Keratinocyte (primary cell): ENCODE results near the gene ANO8. TPM values are rescaled to one million over a fixed set of nuclear protein-coding genes. Genes with fewer than 3 reads are reported as not detected.

Experiments
- DNase-seq: peaks from one replicate; pipeline ENCODE4 v3.0.0-alpha.2; 2011; ENCODE audit warnings: low read depth, missing footprints, low spot score
- FAIRE-seq: peaks from 2 replicates; lab custom pipeline; 2011; peaks lifted over from hg19 to GRCh38; lab: Jason Lieb, UNC
- H2AFZ ChIP-seq: 2 replicates; pipeline ENCODE4 v1.6.0; 2012; ENCODE audit warnings: low read length, control low read depth, inconsistent platforms; ENCODE audit not compliant: control insufficient read depth
- H3K27ac ChIP-seq: 2 replicates; pipeline ENCODE4 v1.5.1; 2011; ENCODE audit warnings: low read length; ENCODE audit not compliant: control insufficient read depth, insufficient read depth
- H3K27me3 ChIP-seq: 3 replicates; pipeline ENCODE4 v1.6.0; 2011; ENCODE audit warnings: low read length; ENCODE audit not compliant: control insufficient read depth, insufficient read depth; ENCODE audit errors: extremely low read depth
- H3K36me3 ChIP-seq, 2 experiments: 2 replicates in 1 of 2; 3 replicates in 1 of 2; pipeline ENCODE4 v1.5.1; 2011; ENCODE audit warnings: low read length in 2 of 2, mild to moderate bottlenecking in 1 of 2; ENCODE audit not compliant: control insufficient read depth in 2 of 2, insufficient read depth in 2 of 2; ENCODE audit errors: extremely low read depth in 1 of 2
- H3K4me1 ChIP-seq: 3 replicates; pipeline ENCODE4 v1.5.1; 2011; ENCODE audit warnings: low read length; ENCODE audit not compliant: control insufficient read depth, insufficient read depth; ENCODE audit errors: extremely low read depth
- H3K4me2 ChIP-seq: 3 replicates; pipeline ENCODE4 v1.6.0; 2011; ENCODE audit warnings: low read depth, low read length; ENCODE audit not compliant: control insufficient read depth, insufficient read depth; ENCODE audit errors: extremely low read depth
- H3K4me3 ChIP-seq, 3 experiments: fragments of 200-600 bp in 1 of 3; sonication (generic) in 1 of 3; 2 replicates in 2 of 3; 3 replicates in 1 of 3; pipeline ENCODE4 v1.5.1; 2011 to 2016; ENCODE audit warnings: low read length in 3 of 3, mild to moderate bottlenecking in 3 of 3, control low read depth in 2 of 3, inconsistent platforms in 1 of 3, low read depth in 1 of 3, mixed read lengths in 1 of 3, mixed run types in 1 of 3, moderate library complexity in 1 of 3; ENCODE audit not compliant: control insufficient read depth in 2 of 3, insufficient read depth in 2 of 3; ENCODE audit errors: extremely low read depth in 1 of 3
- H3K79me2 ChIP-seq: 2 replicates; pipeline ENCODE4 v1.6.0; 2012; ENCODE audit warnings: low read length; ENCODE audit not compliant: control insufficient read depth, insufficient read depth
- H3K9ac ChIP-seq: 3 replicates; pipeline ENCODE4 v1.6.0; 2011; ENCODE audit warnings: low read length; ENCODE audit not compliant: control insufficient read depth, insufficient read depth; ENCODE audit errors: extremely low read depth
- H3K9me1 ChIP-seq: 3 replicates; pipeline ENCODE4 v1.6.0; 2011; ENCODE audit warnings: low read length; ENCODE audit not compliant: control insufficient read depth, insufficient read depth; ENCODE audit errors: extremely low read depth
- H3K9me3 ChIP-seq: 2 replicates; pipeline ENCODE4 v1.5.1; 2012; ENCODE audit warnings: low read depth, low read length; ENCODE audit not compliant: control insufficient read depth
- H4K20me1 ChIP-seq: 3 replicates; pipeline ENCODE4 v1.6.0; 2011; ENCODE audit warnings: low read length; ENCODE audit not compliant: control insufficient read depth, insufficient read depth; ENCODE audit errors: extremely low read depth
- EZH2 ChIP-seq: IDR thresholded peaks from one replicate; pipeline ENCODE4 v1.6.1; 2012; ENCODE audit warnings: inconsistent platforms, mild to moderate bottlenecking, low read length, moderate library complexity
- dilution Hi-C: fragments of 300-500 bp; cut with MboI; formaldehyde crosslinking; loops from one replicate; pipeline ENCODE4 v1.7.0; 2020; ENCODE audit warnings: low sequenced_read_pairs; ENCODE audit not compliant: extremely low pct_ligation_motif_present
- polyA plus RNA-seq, 5 experiments: library from polyadenylated mRNA; depleted of rRNA in 3 of 5; stranded (reverse) in 3 of 5; stranded (forward) in 1 of 5; unstranded in 1 of 5; fragments of >200 nt; gene quantifications; 1 replicate in 1 of 5; 2 replicates in 3 of 5; 3 replicates in 1 of 5; pipeline versions ENCODE4 v1.2.1 to v1.2.3, GENCODE V29; 2011 to 2012; ENCODE audit warnings: missing spikeins in 2 of 5, low read depth in 1 of 5, low replicate concordance in 1 of 5
- TF ChIP-seq, protein P1 (sequence below), 3 experiments: IDR thresholded peaks in 1 of 3; conservative IDR thresholded peaks in 1 of 3; optimal IDR thresholded peaks in 1 of 3; 2 replicates in 2 of 3; 3 replicates in 1 of 3; pipeline versions ENCODE3 to v1.5.1; 2011; ENCODE audit warnings: low read length in 3 of 3, mild to moderate bottlenecking in 3 of 3, moderate library complexity in 2 of 3, control low read depth in 1 of 3, inconsistent platforms in 1 of 3; ENCODE audit not compliant: insufficient read depth in 2 of 3; ENCODE audit errors: extremely low read depth in 1 of 3

Gene ANO8
- polyA plus RNA-seq, 1 donor (not counting 4 experiments of a cell fraction or from before 2014, with no cell fraction given): 1.6 TPM

DNA sequence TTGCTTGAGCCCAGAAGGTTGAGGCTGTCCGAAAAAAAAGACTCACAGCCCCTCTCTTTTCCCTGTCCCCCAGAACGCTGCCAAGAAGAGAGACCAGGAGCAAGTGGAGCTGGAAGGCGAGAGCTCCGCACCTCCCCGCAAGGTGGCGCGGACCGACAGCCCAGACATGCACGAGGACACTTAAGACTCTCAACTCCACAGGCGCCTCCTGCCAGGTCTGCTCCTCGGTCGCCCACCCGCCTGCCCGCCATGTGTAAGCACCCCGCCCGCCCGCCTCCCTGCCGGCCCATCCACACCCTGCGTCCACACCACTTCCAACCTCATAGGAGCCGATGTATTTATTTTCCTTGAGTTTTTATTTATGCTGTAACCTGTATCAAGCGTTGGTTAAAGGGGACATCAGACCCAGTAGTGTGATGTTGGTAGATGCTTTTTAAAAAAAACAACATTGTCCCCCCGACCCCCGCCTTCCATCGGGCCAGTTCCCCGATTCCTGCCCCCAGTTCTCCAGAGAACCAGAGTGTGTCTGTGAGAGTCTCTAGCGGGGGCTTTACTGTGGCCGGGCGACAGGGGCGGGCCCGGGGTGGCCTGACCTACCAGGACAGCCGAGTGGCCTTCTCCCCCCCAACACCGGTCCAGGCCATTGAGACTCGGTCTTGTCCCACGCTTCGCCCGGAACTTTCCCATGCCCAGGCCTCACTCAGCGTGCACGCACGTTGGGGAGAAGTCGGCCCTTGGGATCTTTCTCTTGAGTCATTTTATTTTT lies 15.0 kb downstream of the ANO8 start:
- dilution Hi-C loops: no loop called here
- no peak overlapping the region for H3K9ac ChIP-seq

DNA sequence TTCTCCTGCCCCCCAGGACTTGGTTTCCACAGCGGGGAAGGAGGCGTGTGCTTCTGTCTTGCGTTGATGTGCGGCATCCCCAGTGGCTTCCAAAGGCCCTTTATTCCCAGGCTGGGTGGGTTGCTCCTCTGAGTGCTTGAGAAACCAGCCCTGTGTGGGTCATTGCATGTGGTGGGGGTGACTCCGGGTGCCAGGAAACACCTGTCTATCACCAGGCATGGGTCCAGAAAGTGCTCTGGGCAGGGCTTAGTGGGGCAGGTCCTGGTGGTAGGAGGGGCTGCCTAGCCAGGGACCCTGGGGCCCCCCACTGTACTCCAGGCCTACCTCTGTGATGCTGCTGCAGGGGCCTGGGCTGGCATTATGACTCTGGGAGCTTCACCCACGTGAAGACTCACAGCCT lies 15.7 kb downstream of the ANO8 start:
- Histone ChIP-seq H3K36me3 (peaks cover 31 to 36% of the 10 kb centered on the region in 2 experiments), H3K9ac (no peak overlapping the region), H3K27me3 (no peaks in the 10 kb centered on the region), H3K79me2 (peaks cover 7% of the 10 kb centered on the region), H2AFZ (no peak overlapping the region), H3K4me1 (no peaks in the 10 kb centered on the region), H3K4me3 (no peak overlapping the region), H4K20me1 (no peaks in the 10 kb centered on the region), H3K27ac (no peak overlapping the region), H3K9me1 (no peaks in the 10 kb centered on the region), H3K4me2 (no peak overlapping the region), H3K9me3 (no peaks in the 10 kb centered on the region)
- dilution Hi-C loops: no loop called here
- DNase-seq: no peak
- FAIRE-seq: no peak
- no peak for TF ChIP-seq EZH2
- TF ChIP-seq, protein P1, sequence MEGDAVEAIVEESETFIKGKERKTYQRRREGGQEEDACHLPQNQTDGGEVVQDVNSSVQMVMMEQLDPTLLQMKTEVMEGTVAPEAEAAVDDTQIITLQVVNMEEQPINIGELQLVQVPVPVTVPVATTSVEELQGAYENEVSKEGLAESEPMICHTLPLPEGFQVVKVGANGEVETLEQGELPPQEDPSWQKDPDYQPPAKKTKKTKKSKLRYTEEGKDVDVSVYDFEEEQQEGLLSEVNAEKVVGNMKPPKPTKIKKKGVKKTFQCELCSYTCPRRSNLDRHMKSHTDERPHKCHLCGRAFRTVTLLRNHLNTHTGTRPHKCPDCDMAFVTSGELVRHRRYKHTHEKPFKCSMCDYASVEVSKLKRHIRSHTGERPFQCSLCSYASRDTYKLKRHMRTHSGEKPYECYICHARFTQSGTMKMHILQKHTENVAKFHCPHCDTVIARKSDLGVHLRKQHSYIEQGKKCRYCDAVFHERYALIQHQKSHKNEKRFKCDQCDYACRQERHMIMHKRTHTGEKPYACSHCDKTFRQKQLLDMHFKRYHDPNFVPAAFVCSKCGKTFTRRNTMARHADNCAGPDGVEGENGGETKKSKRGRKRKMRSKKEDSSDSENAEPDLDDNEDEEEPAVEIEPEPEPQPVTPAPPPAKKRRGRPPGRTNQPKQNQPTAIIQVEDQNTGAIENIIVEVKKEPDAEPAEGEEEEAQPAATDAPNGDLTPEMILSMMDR (optimal IDR thresholded peaks at IDR 0.05 in 1 of 3, IDR thresholded peaks at IDR 0.05 in 1 of 3, conservative IDR thresholded peaks at IDR 0.05 in 1 of 3; ENCODE audit: extremely low read depth in 1 of 3, insufficient read depth in 2 of 3, low read length in 3 of 3): no peak

More for the DNA sequence above, 15.0 kb downstream of the ANO8 start:
- H3K27me3 ChIP-seq: no peaks in the 10 kb centered on the region
- H3K79me2 ChIP-seq: peaks cover under 1% of the 10 kb centered on the region
- H2AFZ ChIP-seq: no peak overlapping the region
- no peaks in the 10 kb centered on the region for H3K4me1 ChIP-seq
- peaks cover 24 to 30% of the 10 kb centered on the region in 2 experiments for H3K36me3 ChIP-seq
- no peak overlapping the region for H3K27ac ChIP-seq
- H3K4me3 ChIP-seq: no peak overlapping the region
- DNase-seq: no peak
- H3K9me1 ChIP-seq: no peaks in the 10 kb centered on the region
- TF ChIP-seq, protein P1 (optimal IDR thresholded peaks at IDR 0.05 in 1 of 3, IDR thresholded peaks at IDR 0.05 in 1 of 3, conservative IDR thresholded peaks at IDR 0.05 in 1 of 3; ENCODE audit: extremely low read depth in 1 of 3, insufficient read depth in 2 of 3, low read length in 3 of 3): no peak
- TF ChIP-seq EZH2: no peak
- no peaks in the 10 kb centered on the region for H4K20me1 ChIP-seq
- FAIRE-seq: no peak
- H3K9me3 ChIP-seq: no peaks in the 10 kb centered on the region
- no peak overlapping the region for H3K4me2 ChIP-seq
